NCI-H226 (cell line): Measurements from ENCODE around the gene HMGCR.

Experiments
- DNase-seq: peaks from one replicate; pipeline ENCODE4 v3.0.0-alpha.2; 2015

Gene HMGCR

GRCh38 chr5:75387806-75388205, 50.8 kb downstream of the HMGCR start:
- no peak for DNase-seq

GRCh38 chr5:75389430-75389829, 52.4 kb downstream of the HMGCR start:
- no peak for DNase-seq

GRCh38 chr5:75395277-75395676, 58.3 kb downstream of the HMGCR start:
- DNase-seq = no peak

DNA sequence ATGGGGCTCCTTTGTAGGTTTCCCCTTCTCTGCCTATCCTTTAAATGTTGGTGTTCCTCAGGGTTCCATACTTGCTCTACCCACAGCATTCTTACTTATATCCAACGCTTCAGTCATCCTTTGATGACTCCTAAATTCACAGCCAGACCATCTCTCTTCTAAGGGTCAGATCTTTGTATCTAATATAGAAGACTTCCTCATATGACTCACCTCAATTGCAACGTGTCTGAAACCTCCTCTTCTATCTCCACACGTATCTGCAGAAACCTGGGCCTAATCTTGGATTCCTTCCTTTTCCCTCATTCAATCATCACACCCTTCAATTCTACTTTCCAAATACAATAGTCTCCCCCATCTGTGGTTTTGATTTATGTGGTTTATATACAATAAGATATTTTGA, 68.3 kb downstream of the HMGCR start:
- peak; percentile 31 for DNase-seq
